ENCODE data around the gene ATG16L2. TPM values are rescaled to one million over a fixed set of nuclear protein-coding genes. Genes with fewer than 3 reads are reported as not detected.

ATG16L2 gene
- total and polyA plus RNA-seq, 2 donors (not counting 1 experiment from before 2014, with no cell fraction given), result 212 to 350 TPM

- no peak overlapping the region for H2AFZ ChIP-seq (ENCODE audit: insufficient read depth, low read depth, low read length, poor library complexity, severe bottlenecking)
- Mint-ChIP-seq H3K27ac (no peak overlapping the region), H3K9me3 (ENCODE audit: insufficient read depth) (no peaks in the 10 kb centered on the region), H3K27me3 (no peaks in the 10 kb centered on the region), H3K4me1 (peaks cover 52% of the 10 kb centered on the region), H3K4me3 (peak overlapping the region; percentile 69)
- intact Hi-C loops (cut with micrococcal nuclease), result loop anchor here (5.0 kb wide), 1 partner anchor 331 kb away; no protein-coding TSS in a partner anchor
- H3K4me2 ChIP-seq (replicated peaks; ENCODE audit: low read depth, low read length, poor library complexity, severe bottlenecking), result peak overlapping the region; percentile 71
- WGBS (ENCODE audit: insufficient coverage), result 96% methylated on average over 37 of the region's 50 CpGs
- TF ChIP-seq CTCF (IDR thresholded peaks at IDR 0.05) (no peak), EZH2 (IDR thresholded peaks at IDR 0.05; ENCODE audit: borderline replicate concordance, insufficient read depth, low read depth, low read length, poor library complexity, severe bottlenecking) (no peak)
- peaks cover 0 to 4% (median 0%) of the 10 kb centered on the region in 3 donors for H3K9me3 ChIP-seq (ENCODE audit: control extremely low read depth in 1 of 3, control insufficient read depth in 2 of 3, insufficient read depth in 1 of 3, low read length in 2 of 3)
- peaks cover 0 to 78% of the 10 kb centered on the region in 2 experiments for H3K36me3 ChIP-seq (replicated peaks in 1 of 2; ENCODE audit: control extremely low read depth in 1 of 2, control insufficient read depth in 1 of 2, extremely low read depth in 1 of 2, insufficient read depth in 2 of 2, low read length in 1 of 2)
- no peak for ATAC-seq (ENCODE audit: low read depth)
- DNase-seq, result no peak
- H4K20me1 ChIP-seq (ENCODE audit: control insufficient read depth, insufficient read depth, low read length, poor library complexity, severe bottlenecking), result peaks cover 49% of the 10 kb centered on the region
- peak overlapping the region in 3 of 5 experiments; percentile 29 to 44 (median 43) for H3K4me3 ChIP-seq (ENCODE audit: control extremely low read depth in 1 of 5, extremely low read depth in 1 of 5, insufficient read depth in 1 of 5, low read depth in 2 of 5, low read length in 4 of 5)
- CTCF ChIA-PET, result interaction anchor here (0.9 to 3.1 kb wide), 2 partner anchors 11 to 96 kb away, joined by 5 to 18 read pairs; no protein-coding TSS in a partner anchor
- peaks cover 18% of the 10 kb centered on the region for H3K79me2 ChIP-seq (ENCODE audit: control insufficient read depth, insufficient read depth, low read length)
- peak overlapping the region; percentile 44 for H3K9ac ChIP-seq (ENCODE audit: low read length)
- peaks cover 19 to 39% of the 10 kb centered on the region in 2 donors for H3K4me1 ChIP-seq (ENCODE audit: control insufficient read depth in 2 of 2, insufficient read depth in 2 of 2, low read length in 2 of 2)
- H3K27ac ChIP-seq (ENCODE audit: low read length in 2 of 2), result no peak overlapping the region
- no peaks in the 10 kb centered on the region for H3K27me3 ChIP-seq (replicated peaks in 1 of 4; ENCODE audit: control extremely low read depth in 1 of 4, control insufficient read depth in 3 of 4, insufficient read depth in 4 of 4, low read length in 3 of 4)
- POLR2A ChIA-PET, result interaction anchor here (1.0 to 2.0 kb wide), 2 partner anchors 8 to 99 kb away, joined by 4 to 6 read pairs; no protein-coding TSS in a partner anchor
Observed at GRCh38 chr11:72821221-72821919, 7.2 kb downstream of the ATG16L2 start.
